GM15510 (cell line): ENCODE results near the gene TMEM267.

Experiments
- POLR2A ChIP-seq: IDR thresholded peaks from 3 replicates; pipeline ENCODE4 v1.6.1; 2011; ENCODE audit warnings: borderline replicate concordance; ENCODE audit not compliant: insufficient read length; ENCODE audit errors: extremely low read depth

Gene TMEM267

GRCh38 chr5:43482490-43483297 is 971 bp downstream of the TMEM267 start:
- TF ChIP-seq POLR2A: no peak

GRCh38 chr5:43469671-43470391 is 13.8 kb downstream of the TMEM267 start:
- no peak for TF ChIP-seq POLR2A

- TF ChIP-seq POLR2A: no peak
These were observed 16.6 kb downstream of the TMEM267 start for GRCh38 chr5:43467100-43467499.

- TF ChIP-seq POLR2A: no peak
These were observed 22.6 kb downstream of the TMEM267 start for GRCh38 chr5:43461066-43461465.

- no peak for TF ChIP-seq POLR2A
These were observed 27.1 kb downstream of the TMEM267 start for GRCh38 chr5:43456556-43456955.

GRCh38 chr5:43437062-43437660 is 46.5 kb downstream of the TMEM267 start:
- TF ChIP-seq POLR2A: no peak

- no peak for TF ChIP-seq POLR2A
These were observed 50.3 kb downstream of the TMEM267 start for GRCh38 chr5:43433382-43433781.

- TF ChIP-seq POLR2A: no peak
These were observed 50.9 kb downstream of the TMEM267 start for GRCh38 chr5:43432486-43433375.

- TF ChIP-seq POLR2A: no peak
These were observed 54.0 kb downstream of the TMEM267 start for GRCh38 chr5:43429706-43430105.

- TF ChIP-seq POLR2A: no peak
These were observed 54.6 kb downstream of the TMEM267 start for GRCh38 chr5:43429016-43429415.

- no peak for TF ChIP-seq POLR2A
These were observed 56.4 kb downstream of the TMEM267 start for GRCh38 chr5:43427306-43427705.

GRCh38 chr5:43425983-43426382 is 57.7 kb downstream of the TMEM267 start:
- TF ChIP-seq POLR2A: no peak

- no peak for TF ChIP-seq POLR2A
These were observed 61.5 kb downstream of the TMEM267 start for GRCh38 chr5:43422143-43422542.

GRCh38 chr5:43421450-43422133 is 62.1 kb downstream of the TMEM267 start:
- TF ChIP-seq POLR2A: no peak

GRCh38 chr5:43420241-43420640 is 63.4 kb downstream of the TMEM267 start:
- TF ChIP-seq POLR2A: no peak

GRCh38 chr5:43418561-43418960 is 65.1 kb downstream of the TMEM267 start:
- TF ChIP-seq POLR2A: no peak
